ENCODE results near the gene UCN.
"Not testable (repeated sequence)": the region's sequence is repeated elsewhere in the genome, so short reads cannot be mapped to it uniquely, and the experiment has no call there.

Gene UCN
- 0.50 to 2.9 (median 0.73) reads per million in 9 experiments for total RNA-seq

DNA sequence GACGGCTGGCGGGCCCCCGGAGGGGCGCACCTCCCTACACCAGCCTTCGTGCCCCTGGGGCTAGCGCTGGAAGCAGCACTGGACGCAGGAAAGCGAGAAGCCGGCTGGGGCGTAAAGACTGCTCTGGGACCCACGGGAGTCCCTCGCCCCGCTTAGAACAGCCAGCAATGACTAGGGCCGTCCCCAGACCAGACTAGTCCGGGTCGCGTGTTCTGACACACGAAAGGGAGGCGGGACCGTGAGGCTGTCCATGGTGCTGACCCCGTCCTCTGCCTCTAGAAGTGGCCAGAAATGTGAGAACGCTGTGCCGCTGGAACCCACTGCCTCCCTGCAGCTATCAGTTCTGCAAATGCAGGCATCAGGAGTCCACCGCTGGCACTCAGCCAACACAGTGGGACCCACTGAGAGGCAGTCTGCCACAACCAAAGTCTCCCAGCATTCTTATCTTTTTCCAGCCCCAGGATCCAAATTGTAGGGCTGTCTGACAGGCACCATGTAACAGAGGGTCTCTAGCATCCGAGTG is at the start of gene UCN:
UCN (minus strand) TSS at position 87 of the 523 bp plus-strand sequence. CDS start 550 bp downstream, outside the sequence.
- peaks cover 7 to 30% of the 10 kb centered on the region in 2 donors for H3K27me3 Mint-ChIP-seq
- no peak for DNase-seq
- no peaks in the 10 kb centered on the region for H3K9me3 Mint-ChIP-seq
- no peak within 1 kb of the TSS for H3K27ac Mint-ChIP-seq
- ATAC-seq (replicated peaks) = no peak
- peak within 1 kb of the TSS; percentile 61 to 68 for H3K4me3 Mint-ChIP-seq
- H3K4me1 Mint-ChIP-seq (ENCODE audit: low read depth in 2 of 2) = peaks cover 3 to 8% of the 10 kb centered on the region in 2 donors
- H3K36me3 Mint-ChIP-seq (ENCODE audit: insufficient read depth) = no peaks in the 10 kb centered on the region

- DNase-seq (peak; percentile 90 to 93 (median 92)), ATAC-seq (replicated peaks) (peak; percentile 79)
- Mint-ChIP-seq H3K27ac (peak within 1 kb of the TSS; percentile 98 to 99), H3K36me3 (ENCODE audit: insufficient read depth) (peaks cover 26% of the 10 kb centered on the region), H3K27me3 (no peaks in the 10 kb centered on the region), H3K4me1 (ENCODE audit: low read depth in 2 of 2) (peaks cover 30 to 52% of the 10 kb centered on the region in 2 donors), H3K4me3 (peak within 1 kb of the TSS; percentile 95 to 98), H3K9me3 (no peaks in the 10 kb centered on the region)
Measured at GRCh38 chr2:27356382-27357181, 48.3 kb upstream of the UCN start, which contains the start of gene GTF3C2. TSS of gene GTF3C2 (minus strand) at chr2:27356764. CDS start at chr2:27343554, 13,210 bp downstream.

- peak in 1 of 3 experiments; percentile 25 for DNase-seq
- H3K4me1 Mint-ChIP-seq (ENCODE audit: low read depth in 2 of 2) = peaks cover 30 to 55% of the 10 kb centered on the region in 2 donors
Measured at GRCh38 chr2:27356056-27356381, 47.8 kb upstream of the UCN start.

GRCh38 chr2:27354597-27354927 is 46.3 kb upstream of the UCN start:
- H3K4me3 Mint-ChIP-seq = peak overlapping the region in 1 of 2 donors; percentile 33
- peak overlapping the region in 1 of 2 donors; percentile 26 for H3K27ac Mint-ChIP-seq

More at GRCh38 chr2:27356056-27356381, 47.8 kb upstream of the UCN start:
- Mint-ChIP-seq H3K9me3 (no peaks in the 10 kb centered on the region), H3K27me3 (no peaks in the 10 kb centered on the region), H3K36me3 (ENCODE audit: insufficient read depth) (peaks cover 25% of the 10 kb centered on the region), H3K4me3 (peak overlapping the region; percentile 95 to 98), H3K27ac (peak overlapping the region; percentile 98 to 99)
- ATAC-seq (replicated peaks) = peak; percentile 25

DNA sequence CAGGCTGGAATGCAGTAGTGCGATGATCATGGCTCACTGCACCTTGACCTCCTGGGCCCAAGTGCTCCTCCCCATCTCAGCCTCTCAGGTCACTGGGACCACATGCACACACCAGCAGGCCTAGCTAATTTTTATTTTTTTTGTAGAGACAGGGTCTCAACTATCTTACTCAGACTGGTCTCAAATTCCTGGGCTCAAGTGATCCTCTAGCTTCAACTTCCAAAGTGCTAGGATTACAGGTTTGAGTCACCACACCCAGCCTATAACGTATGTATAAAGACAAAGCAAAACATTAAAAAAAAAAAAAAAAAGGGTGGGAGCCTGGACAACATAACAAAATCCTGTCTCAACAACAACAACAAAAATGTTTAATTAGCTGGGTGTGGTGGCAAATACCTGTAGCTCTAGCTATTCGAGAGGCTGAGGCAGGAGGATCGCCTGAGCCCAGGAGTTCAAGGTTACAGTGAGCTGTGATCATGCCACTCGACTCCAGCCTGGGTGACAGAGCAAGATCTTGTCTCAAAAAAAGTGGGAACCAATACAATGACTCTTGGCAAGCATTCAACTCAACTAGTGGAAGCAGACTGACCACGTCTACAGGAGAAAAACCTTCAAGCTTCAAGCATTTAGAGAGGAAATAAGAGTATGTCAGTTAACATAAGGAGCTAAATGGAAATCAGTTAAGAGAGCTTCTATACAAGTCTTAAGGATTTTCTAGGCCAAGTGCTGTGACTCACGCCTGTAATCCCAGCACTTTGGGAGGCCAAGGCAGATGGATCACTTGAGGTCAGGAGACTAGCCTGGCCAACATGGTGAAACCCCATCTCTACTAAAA is 45.7 kb upstream of the UCN start:
- Mint-ChIP-seq H3K9me3 (no peaks in the 10 kb centered on the region), H3K27ac (peak overlapping the region in 1 of 2 donors; percentile 26), H3K4me3 (peak overlapping the region in 1 of 2 donors; percentile 33), H3K4me1 (ENCODE audit: low read depth in 2 of 2) (peaks cover 33 to 59% of the 10 kb centered on the region in 2 donors), H3K36me3 (ENCODE audit: insufficient read depth) (peaks cover 22% of the 10 kb centered on the region), H3K27me3 (no peaks in the 10 kb centered on the region)
- no peak for ATAC-seq (replicated peaks)
- DNase-seq = no peak

More at GRCh38 chr2:27354597-27354927, 46.3 kb upstream of the UCN start:
- H3K36me3 Mint-ChIP-seq (ENCODE audit: insufficient read depth) = peaks cover 18% of the 10 kb centered on the region
- no peak for ATAC-seq (replicated peaks)
- H3K9me3 Mint-ChIP-seq = no peaks in the 10 kb centered on the region
- H3K27me3 Mint-ChIP-seq = no peaks in the 10 kb centered on the region
- peaks cover 33 to 59% of the 10 kb centered on the region in 2 donors for H3K4me1 Mint-ChIP-seq (ENCODE audit: low read depth in 2 of 2)
- no peak for DNase-seq

- H3K4me3 Mint-ChIP-seq; DNase-seq; H3K27me3 Mint-ChIP-seq; H3K9me3 Mint-ChIP-seq; ATAC-seq (replicated peaks): not testable (repeated sequence)
- H3K36me3 Mint-ChIP-seq (ENCODE audit: insufficient read depth) = peaks cover 23% of the 10 kb centered on the region
- peak overlapping the region in 1 of 2 donors; percentile 26 for H3K27ac Mint-ChIP-seq
- H3K4me1 Mint-ChIP-seq (ENCODE audit: low read depth in 2 of 2) = peaks cover 29 to 55% of the 10 kb centered on the region in 2 donors
Measured at GRCh38 chr2:27353386-27353761, 45.1 kb upstream of the UCN start.

DNA sequence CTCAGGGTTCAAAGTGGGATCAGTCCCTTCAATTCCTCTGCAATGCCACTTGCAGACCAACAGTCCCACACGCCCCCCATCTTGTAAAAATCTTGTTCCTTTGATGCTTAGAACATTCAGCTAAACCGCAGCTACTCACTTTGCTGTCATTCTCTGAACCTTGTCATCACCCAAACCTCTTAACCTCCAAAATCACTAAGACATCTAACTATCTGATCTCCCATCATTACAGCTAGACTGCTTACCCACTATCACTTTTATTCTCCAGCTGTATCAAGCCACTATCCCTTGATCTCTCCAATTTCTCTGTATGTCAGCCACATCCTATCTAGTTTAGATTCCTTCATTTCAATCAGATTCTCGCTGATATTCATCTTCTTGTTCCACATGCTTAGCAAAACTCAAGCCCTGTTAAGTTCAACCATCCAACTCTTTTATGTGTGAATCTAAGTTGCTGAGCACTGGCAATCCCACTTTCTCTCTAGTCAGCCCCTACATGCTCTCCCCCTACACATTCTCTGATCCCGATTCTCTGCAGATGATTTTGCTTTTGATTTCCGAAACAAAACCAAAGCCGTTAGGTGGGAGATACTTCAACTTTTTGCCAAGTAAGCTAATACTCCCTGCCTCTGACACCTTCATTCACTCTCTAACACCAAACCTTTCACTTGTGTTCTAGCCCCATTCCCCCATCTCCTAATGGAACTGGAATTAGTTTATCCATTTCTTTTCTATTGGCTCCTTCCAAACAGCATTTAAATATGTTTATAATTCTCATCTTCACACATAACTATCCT is 43.8 kb upstream of the UCN start:
- peaks cover 31 to 52% of the 10 kb centered on the region in 2 donors for H3K4me1 Mint-ChIP-seq (ENCODE audit: low read depth in 2 of 2)
- DNase-seq = no peak
- no peak for ATAC-seq (replicated peaks)
- no peaks in the 10 kb centered on the region for H3K27me3 Mint-ChIP-seq
- H3K36me3 Mint-ChIP-seq (ENCODE audit: insufficient read depth) = peaks cover 20% of the 10 kb centered on the region
- H3K4me3 Mint-ChIP-seq = no peak overlapping the region
- no peaks in the 10 kb centered on the region for H3K9me3 Mint-ChIP-seq
- H3K27ac Mint-ChIP-seq = peak overlapping the region; percentile 4 to 52

DNA sequence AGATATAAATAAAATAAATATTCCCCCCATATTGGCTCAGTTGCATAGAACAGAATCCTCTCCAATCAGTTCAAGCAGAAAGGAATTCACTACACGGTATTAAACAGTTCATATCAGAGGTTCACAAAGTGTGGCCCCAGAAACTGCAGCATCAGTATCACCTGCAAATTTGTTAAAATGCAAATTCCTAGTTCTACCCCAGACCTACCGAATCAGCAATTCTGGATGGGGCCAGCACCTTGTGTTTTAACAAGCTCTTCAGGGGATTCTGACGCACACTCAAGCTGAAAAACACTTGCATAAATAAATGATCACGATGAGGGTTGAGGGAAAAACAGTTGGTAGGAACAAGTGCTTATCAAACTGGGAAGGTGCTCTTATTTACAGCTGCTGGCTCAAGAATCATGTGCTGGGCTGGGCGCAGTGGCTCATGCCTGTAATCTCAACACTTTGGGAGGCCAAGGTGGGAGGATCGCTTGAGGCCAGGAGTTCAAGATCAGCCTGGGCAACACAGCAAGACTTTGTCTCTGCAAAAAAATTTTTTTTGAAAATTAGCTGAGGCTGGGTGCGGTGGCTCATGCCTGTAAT is 42.0 kb upstream of the UCN start:
- peaks cover 31 to 45% of the 10 kb centered on the region in 2 donors for H3K4me1 Mint-ChIP-seq (ENCODE audit: low read depth in 2 of 2)
- H3K9me3 Mint-ChIP-seq = no peaks in the 10 kb centered on the region
- DNase-seq (no peak), ATAC-seq (replicated peaks) (no peak)
- no peak overlapping the region for H3K27ac Mint-ChIP-seq
- peaks cover 8% of the 10 kb centered on the region for H3K36me3 Mint-ChIP-seq (ENCODE audit: insufficient read depth)
- no peak overlapping the region for H3K4me3 Mint-ChIP-seq
- no peaks in the 10 kb centered on the region for H3K27me3 Mint-ChIP-seq

DNA sequence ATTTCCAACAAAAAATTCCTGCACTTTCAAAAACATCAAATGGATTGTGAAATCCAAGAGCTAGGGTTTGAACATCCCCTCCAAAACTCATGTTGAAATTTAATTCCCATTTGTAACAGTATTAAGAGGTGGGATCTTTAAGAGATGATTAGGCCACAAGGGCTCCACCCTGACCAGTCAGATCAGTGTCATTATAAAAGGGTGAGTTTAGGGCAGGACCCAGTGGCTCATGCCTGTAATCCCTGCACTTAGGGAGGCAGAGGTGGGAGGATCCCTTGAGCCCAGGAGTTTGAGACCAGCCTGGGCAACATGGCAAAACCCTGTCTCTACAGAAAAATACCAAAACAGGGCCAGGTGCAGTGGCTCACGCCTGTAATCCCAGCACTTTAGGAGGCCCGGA is 39.4 kb upstream of the UCN start:
- no peaks in the 10 kb centered on the region for H3K27me3 Mint-ChIP-seq
- no peak for ATAC-seq (replicated peaks)
- peaks cover 18% of the 10 kb centered on the region for H3K36me3 Mint-ChIP-seq (ENCODE audit: insufficient read depth)
- H3K27ac Mint-ChIP-seq = no peak overlapping the region
- H3K4me1 Mint-ChIP-seq (ENCODE audit: low read depth in 2 of 2) = peaks cover 25 to 37% of the 10 kb centered on the region in 2 donors
- H3K4me3 Mint-ChIP-seq = no peak overlapping the region
- no peaks in the 10 kb centered on the region for H3K9me3 Mint-ChIP-seq
- DNase-seq = no peak

DNA sequence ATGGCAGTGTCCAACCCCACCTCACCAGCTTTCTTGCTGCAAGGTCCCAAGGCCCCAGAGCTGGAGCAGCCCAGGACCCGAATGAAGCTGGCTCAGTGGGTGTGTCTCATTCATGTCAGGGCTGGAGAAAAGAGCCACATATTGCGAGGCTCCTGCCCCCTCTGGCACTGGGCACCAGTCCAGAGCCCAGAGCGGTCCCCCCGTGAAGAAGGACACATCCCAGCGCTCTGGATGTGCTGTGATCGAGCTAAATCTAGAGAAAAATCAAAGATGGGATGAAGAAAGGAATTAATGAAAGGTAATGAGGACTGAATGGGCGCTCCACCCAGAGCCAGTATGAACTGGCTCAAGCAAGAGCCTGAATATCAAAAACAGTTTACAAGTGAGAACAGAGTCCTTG is 27.9 kb upstream of the UCN start:
- H3K4me3 Mint-ChIP-seq = no peak overlapping the region
- H3K27ac Mint-ChIP-seq = peak overlapping the region in 1 of 2 donors; percentile 55

DNA sequence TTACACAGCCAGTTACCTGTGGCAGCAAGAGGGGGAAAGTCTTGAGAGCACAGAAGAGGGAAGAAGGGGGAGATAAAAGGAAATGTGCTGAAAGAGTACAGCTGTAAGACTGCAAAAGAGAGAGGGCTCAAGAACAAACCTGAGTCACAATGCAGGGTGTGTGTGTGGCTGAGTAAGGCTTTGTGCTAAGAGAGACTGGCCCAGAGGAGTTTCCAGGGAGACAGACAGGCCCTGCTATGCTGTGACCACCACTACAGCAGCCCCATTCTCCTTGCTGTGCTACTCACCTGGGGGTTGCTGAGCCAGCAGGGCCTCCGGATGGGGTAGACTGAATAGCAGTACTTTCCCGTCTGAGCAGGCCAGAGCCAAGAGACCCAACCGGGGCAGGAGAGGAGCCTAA is 27.1 kb upstream of the UCN start:
- Mint-ChIP-seq H3K27me3 (no peaks in the 10 kb centered on the region), H3K4me1 (ENCODE audit: low read depth in 2 of 2) (no peaks in the 10 kb centered on the region), H3K27ac (peak overlapping the region in 1 of 2 donors; percentile 12), H3K36me3 (ENCODE audit: insufficient read depth) (peaks cover 41% of the 10 kb centered on the region), H3K9me3 (no peaks in the 10 kb centered on the region), H3K4me3 (no peak overlapping the region)
- ATAC-seq (replicated peaks) (no peak), DNase-seq (no peak)

More for the DNA sequence above, 27.9 kb upstream of the UCN start:
- peaks cover 47% of the 10 kb centered on the region for H3K36me3 Mint-ChIP-seq (ENCODE audit: insufficient read depth)
- no peaks in the 10 kb centered on the region for H3K4me1 Mint-ChIP-seq (ENCODE audit: low read depth in 2 of 2)
- no peaks in the 10 kb centered on the region for H3K9me3 Mint-ChIP-seq
- H3K27me3 Mint-ChIP-seq = no peaks in the 10 kb centered on the region
- no peak for DNase-seq
- no peak for ATAC-seq (replicated peaks)

DNA sequence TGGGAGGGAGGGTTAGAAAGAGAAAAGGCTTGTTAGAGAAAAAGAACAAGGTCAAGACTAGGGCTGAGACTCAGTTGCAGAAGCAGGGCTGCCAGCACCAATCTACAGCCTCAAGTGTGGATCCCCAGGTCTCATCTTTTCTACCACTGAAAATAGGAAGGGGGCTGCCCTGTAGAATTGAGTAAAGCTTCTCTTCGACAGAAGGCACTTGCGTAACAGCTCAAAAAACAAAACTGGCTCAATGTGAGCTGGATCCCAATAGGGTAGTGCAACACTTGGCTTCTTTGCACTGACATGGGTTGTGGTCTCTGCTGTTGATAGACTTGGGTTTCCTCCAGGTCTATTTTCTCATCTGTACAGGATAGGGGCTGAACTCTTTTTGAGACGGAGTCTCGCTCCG is 16.5 kb upstream of the UCN start:
- H3K36me3 Mint-ChIP-seq (ENCODE audit: insufficient read depth) = peaks cover 32% of the 10 kb centered on the region
- H3K4me3 Mint-ChIP-seq = peak overlapping the region in 1 of 2 donors; percentile 17
- no peak for ATAC-seq (replicated peaks)

More for the DNA sequence above, 16.5 kb upstream of the UCN start:
- H3K4me1 Mint-ChIP-seq (ENCODE audit: low read depth in 2 of 2) = peaks cover 17 to 18% of the 10 kb centered on the region in 2 donors
- H3K27me3 Mint-ChIP-seq = no peaks in the 10 kb centered on the region
- H3K9me3 Mint-ChIP-seq = no peaks in the 10 kb centered on the region
- peak overlapping the region in 1 of 2 donors; percentile 99 for H3K27ac Mint-ChIP-seq
- DNase-seq = no peak
